Thymus (tissue), 11 donors: ENCODE data around the gene TNFRSF9. TPM values are rescaled to one million over a fixed set of nuclear protein-coding genes. Genes with fewer than 3 reads are reported as not detected.
A peak's percentile ranks its signal among the peaks of the same experiment; 100 is the strongest.
"Not testable (repeated sequence)": the region's sequence is repeated elsewhere in the genome, so short reads cannot be mapped to it uniquely, and the experiment has no call there.

Source experiments
- DNase-seq, 9 donors: peaks; one replicate each; pipeline ENCODE4 v3.0.0-alpha.2; 2013; ENCODE audit warnings: low spot score in 9 of 9, low read depth in 6 of 9, missing footprints in 1 of 9
- H3K27ac ChIP-seq, 2 donors: one replicate each; pipeline ENCODE4 v1.5.1; 2013; ENCODE audit warnings: control low read depth in 1 of 2, low read depth in 1 of 2, low read length in 1 of 2, mild to moderate bottlenecking in 1 of 2, moderate library complexity in 1 of 2
- H3K27me3 ChIP-seq, 2 donors: one replicate each; pipeline ENCODE4 v1.5.1; 2013; ENCODE audit warnings: low read length in 1 of 2; ENCODE audit not compliant: control insufficient read depth in 2 of 2, insufficient read depth in 1 of 2
- H3K36me3 ChIP-seq, 2 donors: one replicate each; pipeline ENCODE4 v1.5.1; 2013; ENCODE audit warnings: low read length in 1 of 2, mild to moderate bottlenecking in 1 of 2, moderate library complexity in 1 of 2; ENCODE audit not compliant: control insufficient read depth in 2 of 2, insufficient read depth in 2 of 2
- H3K4me1 ChIP-seq, 2 donors: one replicate each; pipeline ENCODE4 v1.5.1; 2013; ENCODE audit warnings: low read length in 2 of 2; ENCODE audit not compliant: control insufficient read depth in 2 of 2, insufficient read depth in 2 of 2
- H3K4me3 ChIP-seq, 2 donors: one replicate each; pipeline ENCODE4 v1.5.1; 2013; ENCODE audit warnings: low read length in 2 of 2, control low read depth in 1 of 2, mild to moderate bottlenecking in 1 of 2
- H3K9me3 ChIP-seq, 2 donors: one replicate each; pipeline ENCODE4 v1.5.1; 2013; ENCODE audit warnings: low read length in 1 of 2, mild to moderate bottlenecking in 1 of 2; ENCODE audit not compliant: control insufficient read depth in 2 of 2, insufficient read depth in 1 of 2
- WGBS: extraction: QIAGEN DNeasy Blood & Tissue Kit; methylation state at CpG from one replicate; pipeline ENCODE4 v1.1.7; 2013; 5-methylcytosine and 5-hydroxymethylcytosine counted together
- polyA plus RNA-seq: library from polyadenylated mRNA; stranded (reverse); fragments of 200-250 nt; gene quantifications from one replicate; pipeline ENCODE4 v1.2.3, GENCODE V29; 2013
- total RNA-seq: library from RNA; stranded (reverse); fragments of 120-200 nt; gene quantifications from one replicate; pipeline ENCODE4 v1.2.4, GENCODE V29; 2013
- donor health status: healthy.

The TNFRSF9 gene
- total and polyA plus RNA-seq, 2 donors: 9.0 to 12.0 TPM

GRCh38 chr1:7917971-7918370, 22.7 kb downstream of the TNFRSF9 start:
- DNase-seq, H3K27me3 ChIP-seq, H3K9me3 ChIP-seq, H3K4me1 ChIP-seq, H3K4me3 ChIP-seq, H3K36me3 ChIP-seq, H3K27ac ChIP-seq: not testable (repeated sequence)
- WGBS: 95% methylated on average over 5 of the region's 5 CpGs

GRCh38 chr1:7916501-7916830, 24.2 kb downstream of the TNFRSF9 start:
- Histone ChIP-seq H3K9me3 (no peaks in the 10 kb centered on the region), H3K4me1 (no peaks in the 10 kb centered on the region), H3K27ac (no peak overlapping the region), H3K36me3 (no peaks in the 10 kb centered on the region), H3K4me3 (no peak overlapping the region), H3K27me3 (no peaks in the 10 kb centered on the region)
- no peak for DNase-seq
- WGBS: 94% methylated on average over 2 of the region's 2 CpGs

- no peak for DNase-seq
- no peaks in the 10 kb centered on the region for H3K36me3 ChIP-seq
- no peaks in the 10 kb centered on the region for H3K4me1 ChIP-seq
- H3K9me3 ChIP-seq: no peaks in the 10 kb centered on the region
- H3K4me3 ChIP-seq: no peak overlapping the region
- 72% methylated on average over 5 of the region's 5 CpGs for WGBS
- H3K27me3 ChIP-seq: no peaks in the 10 kb centered on the region
- no peak overlapping the region for H3K27ac ChIP-seq
Observed at GRCh38 chr1:7915826-7916500, 24.7 kb downstream of the TNFRSF9 start.

GRCh38 chr1:7912743-7913557, 27.7 kb downstream of the TNFRSF9 start:
- Histone ChIP-seq H3K9me3 (no peaks in the 10 kb centered on the region), H3K27ac (no peak overlapping the region), H3K4me3 (no peak overlapping the region), H3K27me3 (no peaks in the 10 kb centered on the region), H3K4me1 (no peaks in the 10 kb centered on the region), H3K36me3 (no peaks in the 10 kb centered on the region)
- WGBS: 60% methylated on average over 18 of the region's 18 CpGs
- no peak for DNase-seq

GRCh38 chr1:7912145-7912544, 28.5 kb downstream of the TNFRSF9 start:
- H3K4me3 ChIP-seq: no peak overlapping the region
- no peaks in the 10 kb centered on the region for H3K27me3 ChIP-seq
- no peak for DNase-seq
- no peaks in the 10 kb centered on the region for H3K4me1 ChIP-seq
- 94% methylated on average over 3 of the region's 3 CpGs for WGBS
- no peaks in the 10 kb centered on the region for H3K9me3 ChIP-seq
- no peak overlapping the region for H3K27ac ChIP-seq
- H3K36me3 ChIP-seq: no peaks in the 10 kb centered on the region

- peaks cover 0 to 4% of the 10 kb centered on the region in 2 donors for H3K27me3 ChIP-seq
- no peak overlapping the region for H3K4me3 ChIP-seq
- H3K4me1 ChIP-seq: peaks cover 0 to 3% of the 10 kb centered on the region in 2 donors
- no peak overlapping the region for H3K27ac ChIP-seq
- DNase-seq: no peak
- 84% methylated on average over 12 of the region's 12 CpGs for WGBS
- H3K36me3 ChIP-seq: no peaks in the 10 kb centered on the region
- no peaks in the 10 kb centered on the region for H3K9me3 ChIP-seq
Observed at GRCh38 chr1:7905262-7905661, 35.4 kb downstream of the TNFRSF9 start.

GRCh38 chr1:7902478-7903085, 38.1 kb downstream of the TNFRSF9 start:
- DNase-seq: peak; percentile 27 to 73 (median 52)
- 16% methylated on average over 21 of the region's 21 CpGs for WGBS
- Histone ChIP-seq H3K27me3 (peaks cover 0 to 4% of the 10 kb centered on the region in 2 donors), H3K4me1 (peaks cover 0 to 3% of the 10 kb centered on the region in 2 donors), H3K4me3 (no peak overlapping the region), H3K36me3 (no peaks in the 10 kb centered on the region), H3K27ac (no peak overlapping the region), H3K9me3 (no peaks in the 10 kb centered on the region)

GRCh38 chr1:7899741-7900140, 40.9 kb downstream of the TNFRSF9 start:
- peaks cover 0 to 3% of the 10 kb centered on the region in 2 donors for H3K4me1 ChIP-seq
- no peaks in the 10 kb centered on the region for H3K36me3 ChIP-seq
- peak in 1 of 9 donors; percentile 9 for DNase-seq
- H3K27ac ChIP-seq: no peak overlapping the region
- H3K9me3 ChIP-seq: no peaks in the 10 kb centered on the region
- no peak overlapping the region for H3K4me3 ChIP-seq
- H3K27me3 ChIP-seq: peaks cover 0 to 4% of the 10 kb centered on the region in 2 donors
- WGBS: 54% methylated on average over 4 of the region's 4 CpGs

- WGBS: 95% methylated on average over 5 of the region's 5 CpGs
- no peak for DNase-seq
- H3K27ac ChIP-seq: no peak overlapping the region
- peaks cover 0 to 4% of the 10 kb centered on the region in 2 donors for H3K27me3 ChIP-seq
- H3K9me3 ChIP-seq: no peaks in the 10 kb centered on the region
- no peak overlapping the region for H3K4me3 ChIP-seq
- H3K4me1 ChIP-seq: peaks cover 0 to 3% of the 10 kb centered on the region in 2 donors
- H3K36me3 ChIP-seq: no peaks in the 10 kb centered on the region
Observed at GRCh38 chr1:7898962-7899361, 41.7 kb downstream of the TNFRSF9 start.
